C4-2B (cell line): ENCODE results near the gene PDCD11.

Source experiments
- ZFX ChIP-seq: fragments of 450-650 bp; IDR thresholded peaks from 2 replicates; pipeline ENCODE4 v1.6.1; 2017
- TF ChIP-seq, protein P1 (sequence below): fragments of 450-650 bp; conservative IDR thresholded peaks from 2 replicates; pipeline ENCODE4 v1.5.1; 2017; ENCODE audit warnings: mild to moderate bottlenecking

DNA sequence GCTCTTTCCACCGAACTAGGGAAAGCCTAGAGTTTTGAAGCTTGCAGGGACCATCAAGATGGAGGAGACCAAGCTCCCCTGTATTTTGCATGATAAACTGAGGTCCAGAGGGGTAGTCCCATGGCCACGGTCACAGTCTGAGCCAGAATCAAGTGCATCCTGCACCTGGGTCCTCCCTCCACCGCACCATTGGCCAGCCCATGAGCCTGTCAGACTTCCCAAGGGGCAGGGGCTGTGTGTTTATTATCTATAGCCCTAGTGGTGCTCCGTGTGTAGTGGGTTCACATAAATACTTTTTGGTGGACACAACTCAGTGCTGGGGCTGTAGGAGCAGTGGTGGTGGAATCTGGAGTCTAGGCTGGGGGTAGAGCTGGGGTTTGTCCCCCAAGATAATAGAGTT is 79.0 kb downstream of the PDCD11 start:
- TF ChIP-seq, protein P1, sequence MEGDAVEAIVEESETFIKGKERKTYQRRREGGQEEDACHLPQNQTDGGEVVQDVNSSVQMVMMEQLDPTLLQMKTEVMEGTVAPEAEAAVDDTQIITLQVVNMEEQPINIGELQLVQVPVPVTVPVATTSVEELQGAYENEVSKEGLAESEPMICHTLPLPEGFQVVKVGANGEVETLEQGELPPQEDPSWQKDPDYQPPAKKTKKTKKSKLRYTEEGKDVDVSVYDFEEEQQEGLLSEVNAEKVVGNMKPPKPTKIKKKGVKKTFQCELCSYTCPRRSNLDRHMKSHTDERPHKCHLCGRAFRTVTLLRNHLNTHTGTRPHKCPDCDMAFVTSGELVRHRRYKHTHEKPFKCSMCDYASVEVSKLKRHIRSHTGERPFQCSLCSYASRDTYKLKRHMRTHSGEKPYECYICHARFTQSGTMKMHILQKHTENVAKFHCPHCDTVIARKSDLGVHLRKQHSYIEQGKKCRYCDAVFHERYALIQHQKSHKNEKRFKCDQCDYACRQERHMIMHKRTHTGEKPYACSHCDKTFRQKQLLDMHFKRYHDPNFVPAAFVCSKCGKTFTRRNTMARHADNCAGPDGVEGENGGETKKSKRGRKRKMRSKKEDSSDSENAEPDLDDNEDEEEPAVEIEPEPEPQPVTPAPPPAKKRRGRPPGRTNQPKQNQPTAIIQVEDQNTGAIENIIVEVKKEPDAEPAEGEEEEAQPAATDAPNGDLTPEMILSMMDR = no peak
- no peak for TF ChIP-seq ZFX
